Left lung (tissue), 10 donors: Measurements from ENCODE around the gene TNIK. TPM values are rescaled to one million over a fixed set of nuclear protein-coding genes. Genes with fewer than 3 reads are reported as not detected.

Experiments used
- ATAC-seq: fragments of 200-7000 bp; cut with Tn5 transposase; one replicate; pipeline ENCODE4 v1.9.1; 2020; ENCODE audit warnings: moderate library complexity
- DNase-seq, 4 donors: peaks; one replicate each; pipeline ENCODE4 v3.0.0-alpha.2; 2013 to 2020
- H3K27ac ChIP-seq, 2 donors: fragments of 200-600 bp; sonication (generic) in 1 of 2; one replicate each; pipeline versions ENCODE4 v1.5.0 to v1.8.0; 2020 to 2021
- H3K27me3 ChIP-seq, 2 donors: fragments of 200-600 bp; sonication (generic) in 1 of 2; one replicate each; pipeline versions ENCODE4 v1.5.0 to v1.8.0; 2020 to 2021
- H3K36me3 ChIP-seq, 2 donors: fragments of 200-600 bp; sonication (generic) in 1 of 2; one replicate each; pipeline versions ENCODE4 v1.5.0 to v1.8.0; 2020 to 2021
- H3K4me1 ChIP-seq, 2 donors: fragments of 200-600 bp; one replicate each; pipeline ENCODE4 v1.8.0; 2021
- H3K4me3 ChIP-seq, 2 donors: fragments of 200-600 bp; sonication (generic) in 1 of 2; one replicate each; pipeline versions ENCODE4 v1.5.0 to v1.8.0; 2020 to 2021; ENCODE audit warnings: mild to moderate bottlenecking in 1 of 2
- H3K9me3 ChIP-seq, 2 donors: fragments of 200-600 bp; sonication (generic) in 1 of 2; one replicate each; pipeline versions ENCODE4 v1.5.0 to v1.8.0; 2020 to 2021
- intact Hi-C, 2 donors: fragments of 100-400 bp; cut with DNase I; formaldehyde crosslinking; loops; one replicate each; pipeline versions ENCODE4 v1.11.2 to v1.14.2; 2022
- polyA plus RNA-seq, 6 donors: library from polyadenylated mRNA; unstranded; fragments of 120-200 nt; gene quantifications; one replicate each; pipeline ENCODE4 v1.2.1, GENCODE V29; 2013; ENCODE audit not compliant: insufficient read length in 6 of 6
- total RNA-seq, 2 donors: library from RNA; stranded (reverse); fragmentation: NEBNext Ultra II Directional; extraction: Animal tissue kit (Norgen Biotek cat#: 25700); gene quantifications; one replicate each; pipeline ENCODE4 v1.2.1, GENCODE V29; 2021
- TF ChIP-seq, protein P1 (sequence below), 2 donors: fragments of 200-600 bp; sonication (generic) in 1 of 2; IDR thresholded peaks; one replicate each; pipeline versions ENCODE4 v1.5.0 to v1.8.0; 2021; ENCODE audit warnings: antibody characterized with exemption in 2 of 2
- donor health status: DM: no; HTN: yes; CAD: no.
- donor health status: DM: no; HTN: no; CAD: no.

The TNIK gene
- total and polyA plus RNA-seq, 8 donors = 14.8 to 42.0 (median 17.4) TPM

DNA sequence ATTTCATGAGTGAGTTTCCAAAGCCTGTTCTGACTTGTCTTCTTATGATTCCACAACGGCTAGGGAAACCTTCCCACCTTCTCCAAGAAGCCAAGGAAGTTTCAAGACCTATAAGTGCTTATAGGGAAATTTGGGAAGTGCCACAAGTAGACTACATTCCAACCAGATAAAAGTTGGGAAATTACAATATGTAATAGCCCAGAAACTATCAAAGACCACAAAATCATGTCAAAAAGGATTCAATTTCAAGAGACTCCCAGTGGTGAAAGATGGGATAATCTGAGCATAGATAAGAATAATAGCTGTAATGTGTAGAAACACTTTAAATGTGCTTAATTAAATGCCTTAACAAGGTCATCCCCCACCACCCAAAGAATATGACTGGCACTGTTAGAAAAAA, 264.5 kb downstream of the TNIK start:
- no peaks in the 10 kb centered on the region for H3K9me3 ChIP-seq
- no peaks in the 10 kb centered on the region for H3K36me3 ChIP-seq
- H3K4me3 ChIP-seq = no peak overlapping the region
- intact Hi-C loops = no loop called here
- H3K27ac ChIP-seq = no peak overlapping the region
- TF ChIP-seq, protein P1, sequence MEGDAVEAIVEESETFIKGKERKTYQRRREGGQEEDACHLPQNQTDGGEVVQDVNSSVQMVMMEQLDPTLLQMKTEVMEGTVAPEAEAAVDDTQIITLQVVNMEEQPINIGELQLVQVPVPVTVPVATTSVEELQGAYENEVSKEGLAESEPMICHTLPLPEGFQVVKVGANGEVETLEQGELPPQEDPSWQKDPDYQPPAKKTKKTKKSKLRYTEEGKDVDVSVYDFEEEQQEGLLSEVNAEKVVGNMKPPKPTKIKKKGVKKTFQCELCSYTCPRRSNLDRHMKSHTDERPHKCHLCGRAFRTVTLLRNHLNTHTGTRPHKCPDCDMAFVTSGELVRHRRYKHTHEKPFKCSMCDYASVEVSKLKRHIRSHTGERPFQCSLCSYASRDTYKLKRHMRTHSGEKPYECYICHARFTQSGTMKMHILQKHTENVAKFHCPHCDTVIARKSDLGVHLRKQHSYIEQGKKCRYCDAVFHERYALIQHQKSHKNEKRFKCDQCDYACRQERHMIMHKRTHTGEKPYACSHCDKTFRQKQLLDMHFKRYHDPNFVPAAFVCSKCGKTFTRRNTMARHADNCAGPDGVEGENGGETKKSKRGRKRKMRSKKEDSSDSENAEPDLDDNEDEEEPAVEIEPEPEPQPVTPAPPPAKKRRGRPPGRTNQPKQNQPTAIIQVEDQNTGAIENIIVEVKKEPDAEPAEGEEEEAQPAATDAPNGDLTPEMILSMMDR (IDR thresholded peaks at IDR 0.05) = no peak
- DNase-seq (no peak), ATAC-seq (no peak)
- H3K4me1 ChIP-seq = no peaks in the 10 kb centered on the region
- no peaks in the 10 kb centered on the region for H3K27me3 ChIP-seq

DNA sequence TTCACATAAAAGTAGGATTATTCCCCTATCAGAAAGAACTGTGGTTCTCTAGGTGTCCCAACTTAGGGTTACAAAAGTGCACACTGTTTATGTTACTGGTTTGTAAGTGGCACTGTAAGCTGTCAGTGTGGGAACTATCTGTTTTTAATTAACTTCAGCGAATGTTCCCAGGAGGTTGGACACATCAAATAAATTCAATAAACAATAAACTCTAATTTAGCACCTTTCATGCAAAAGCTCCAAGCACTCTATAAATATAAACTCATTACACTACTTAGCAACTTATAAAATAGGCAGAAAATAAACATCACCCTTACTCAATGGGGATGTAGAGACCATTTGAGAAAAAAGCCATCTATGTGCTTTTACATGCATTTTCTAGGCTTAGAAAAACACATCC, 265.2 kb downstream of the TNIK start:
- intact Hi-C loops = no loop called here
- H3K27ac ChIP-seq = no peak overlapping the region
- H3K27me3 ChIP-seq = no peaks in the 10 kb centered on the region
- DNase-seq = no peak
- no peak overlapping the region for H3K4me3 ChIP-seq
- TF ChIP-seq, protein P1 (IDR thresholded peaks at IDR 0.05) = no peak
- no peaks in the 10 kb centered on the region for H3K4me1 ChIP-seq
- no peak for ATAC-seq
- H3K36me3 ChIP-seq = no peaks in the 10 kb centered on the region
- H3K9me3 ChIP-seq = no peaks in the 10 kb centered on the region

DNA sequence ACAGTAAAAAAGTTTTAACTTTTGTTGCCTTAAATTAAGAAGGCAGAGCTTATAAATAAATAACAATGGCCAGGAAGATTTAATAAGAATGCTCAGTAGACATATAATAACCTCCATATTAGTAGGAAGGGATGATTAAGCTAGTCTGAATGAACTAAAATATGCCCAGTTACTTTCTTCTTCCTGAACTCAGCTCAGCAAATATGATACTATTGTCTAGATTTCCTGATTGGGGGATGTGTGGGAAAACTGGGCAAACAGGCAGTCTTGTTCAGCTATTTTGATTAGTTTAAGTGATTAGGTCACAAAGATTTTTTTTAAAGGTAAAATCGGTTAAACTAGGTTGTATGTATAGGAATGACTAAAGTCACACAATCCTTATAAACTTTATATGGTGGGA, 266.5 kb downstream of the TNIK start:
- no peaks in the 10 kb centered on the region for H3K4me1 ChIP-seq
- ATAC-seq = no peak
- intact Hi-C loops = no loop called here
- DNase-seq = no peak
- no peak overlapping the region for H3K27ac ChIP-seq
- H3K4me3 ChIP-seq = no peak overlapping the region
- TF ChIP-seq, protein P1 (IDR thresholded peaks at IDR 0.05) = no peak
- no peaks in the 10 kb centered on the region for H3K9me3 ChIP-seq
- H3K27me3 ChIP-seq = no peaks in the 10 kb centered on the region
- H3K36me3 ChIP-seq = no peaks in the 10 kb centered on the region

DNA sequence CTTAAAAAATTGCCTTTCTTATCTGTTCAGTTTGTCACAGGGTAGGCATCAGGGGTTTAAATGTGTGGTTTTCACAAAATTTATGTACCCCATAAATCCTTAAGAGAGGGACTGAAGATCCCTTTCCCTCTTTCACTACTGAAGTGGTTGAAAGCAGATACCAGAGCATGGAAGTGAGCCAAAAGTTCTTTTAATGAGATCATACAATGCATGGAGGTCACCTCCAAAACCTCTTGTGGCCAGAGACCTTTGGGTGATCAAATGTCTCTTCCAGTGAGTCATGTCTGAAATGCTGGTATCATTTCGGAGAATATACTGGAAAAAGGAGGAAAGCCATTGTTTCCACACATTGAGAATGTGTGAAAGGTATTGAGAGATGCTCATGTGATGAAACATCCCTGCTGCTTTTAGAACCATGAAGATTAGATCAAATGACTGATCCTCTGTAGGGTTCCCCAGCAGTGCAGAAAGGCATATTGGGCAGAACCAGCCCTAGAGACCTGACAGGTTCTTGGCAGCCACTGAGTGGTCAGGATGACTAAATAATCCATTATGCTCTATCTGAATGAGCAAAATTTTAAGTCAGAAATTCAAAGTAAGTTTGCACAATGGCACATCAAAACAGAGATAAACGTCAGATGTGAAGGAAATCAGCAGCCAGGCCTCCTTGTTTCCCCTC, 267.9 kb downstream of the TNIK start:
- no peaks in the 10 kb centered on the region for H3K27me3 ChIP-seq
- no peaks in the 10 kb centered on the region for H3K9me3 ChIP-seq
- ATAC-seq = no peak
- H3K4me3 ChIP-seq = no peak overlapping the region
- H3K36me3 ChIP-seq = no peaks in the 10 kb centered on the region
- no peaks in the 10 kb centered on the region for H3K4me1 ChIP-seq
- TF ChIP-seq, protein P1 (IDR thresholded peaks at IDR 0.05) = no peak
- intact Hi-C loops = no loop called here
- H3K27ac ChIP-seq = no peak overlapping the region
- no peak for DNase-seq

DNA sequence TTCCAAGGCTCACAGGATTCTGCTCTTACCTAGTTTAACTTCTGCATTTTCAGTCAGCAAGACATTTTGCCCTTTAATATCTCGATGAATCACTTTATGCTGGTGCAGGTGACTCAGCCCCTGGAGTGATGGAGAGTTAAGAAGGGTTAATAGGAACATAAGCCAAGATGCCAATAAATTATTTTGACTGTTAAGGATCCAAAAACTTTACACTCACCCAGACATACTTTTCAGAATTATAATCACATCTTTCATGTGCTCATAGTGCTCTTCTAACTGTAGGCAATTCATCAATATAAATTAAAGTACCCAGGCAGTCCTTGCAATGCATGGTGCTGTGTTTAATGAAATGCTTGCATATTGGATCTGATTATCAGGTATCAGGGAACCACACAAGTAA, 269.5 kb downstream of the TNIK start:
- ATAC-seq (no peak), DNase-seq (no peak)
- no peak overlapping the region for H3K27ac ChIP-seq
- intact Hi-C loops = no loop called here
- H3K27me3 ChIP-seq = no peaks in the 10 kb centered on the region
- no peak overlapping the region for H3K4me3 ChIP-seq
- TF ChIP-seq, protein P1 (IDR thresholded peaks at IDR 0.05) = no peak
- no peaks in the 10 kb centered on the region for H3K9me3 ChIP-seq
- H3K4me1 ChIP-seq = peaks cover 0 to 3% of the 10 kb centered on the region in 2 donors
- H3K36me3 ChIP-seq = no peaks in the 10 kb centered on the region
